OCI-LY1 (cell line): ENCODE measurements around the gene GALR3.

Experiments used
- EZH2 ChIP-seq: fragments of 200-600 bp; sonication (generic), shearing (Covaris generic); IDR thresholded peaks from 2 replicates; pipeline ENCODE4 v1.8.0; 2017; ENCODE audit warnings: borderline replicate concordance, mixed run types, mild to moderate bottlenecking, antibody characterized with exemption, low read length, moderate library complexity, mixed read lengths
- TF ChIP-seq, protein P1 (sequence below): fragments of 200-600 bp; sonication (generic), shearing (Covaris generic); IDR thresholded peaks from 2 replicates; pipeline ENCODE4 v1.5.1; 2017; ENCODE audit warnings: mild to moderate bottlenecking, antibody characterized with exemption, low read length, moderate library complexity, mixed read lengths

DNA sequence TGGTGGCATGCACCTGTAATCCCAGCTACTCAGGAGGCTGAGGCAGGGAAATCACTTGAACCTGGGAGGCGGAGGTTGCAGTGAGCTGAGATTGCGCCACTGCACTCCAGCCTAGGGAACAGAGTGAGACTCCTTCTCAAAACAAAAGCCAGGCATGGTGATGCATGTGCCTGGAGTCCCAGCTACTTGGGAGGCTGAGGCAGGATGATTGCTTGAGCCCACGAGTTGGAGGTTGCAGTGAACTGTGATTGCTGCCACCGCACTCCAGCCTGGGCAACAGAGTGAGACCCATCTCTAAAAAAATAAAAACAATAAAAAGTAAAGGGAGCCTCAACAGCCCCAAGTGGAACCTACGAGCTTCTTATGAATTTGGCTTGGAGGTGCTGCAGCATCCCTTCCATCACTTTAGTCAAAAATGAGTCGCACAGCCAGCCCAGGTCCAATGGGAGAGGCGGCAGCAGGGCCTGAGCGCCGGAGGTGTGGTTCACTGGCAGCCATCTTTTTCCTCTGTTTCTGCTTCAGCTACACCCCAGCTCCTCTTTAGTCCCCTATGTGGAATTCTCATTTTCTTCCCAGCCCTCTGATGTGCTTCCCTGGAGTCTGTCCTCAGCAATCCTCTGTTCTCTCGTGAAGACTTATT lies 44.7 kb upstream of the GALR3 start:
- TF ChIP-seq, protein P1, sequence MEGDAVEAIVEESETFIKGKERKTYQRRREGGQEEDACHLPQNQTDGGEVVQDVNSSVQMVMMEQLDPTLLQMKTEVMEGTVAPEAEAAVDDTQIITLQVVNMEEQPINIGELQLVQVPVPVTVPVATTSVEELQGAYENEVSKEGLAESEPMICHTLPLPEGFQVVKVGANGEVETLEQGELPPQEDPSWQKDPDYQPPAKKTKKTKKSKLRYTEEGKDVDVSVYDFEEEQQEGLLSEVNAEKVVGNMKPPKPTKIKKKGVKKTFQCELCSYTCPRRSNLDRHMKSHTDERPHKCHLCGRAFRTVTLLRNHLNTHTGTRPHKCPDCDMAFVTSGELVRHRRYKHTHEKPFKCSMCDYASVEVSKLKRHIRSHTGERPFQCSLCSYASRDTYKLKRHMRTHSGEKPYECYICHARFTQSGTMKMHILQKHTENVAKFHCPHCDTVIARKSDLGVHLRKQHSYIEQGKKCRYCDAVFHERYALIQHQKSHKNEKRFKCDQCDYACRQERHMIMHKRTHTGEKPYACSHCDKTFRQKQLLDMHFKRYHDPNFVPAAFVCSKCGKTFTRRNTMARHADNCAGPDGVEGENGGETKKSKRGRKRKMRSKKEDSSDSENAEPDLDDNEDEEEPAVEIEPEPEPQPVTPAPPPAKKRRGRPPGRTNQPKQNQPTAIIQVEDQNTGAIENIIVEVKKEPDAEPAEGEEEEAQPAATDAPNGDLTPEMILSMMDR, result no peak
- no peak for TF ChIP-seq EZH2
